Chondrocyte (in vitro differentiated cells): Measurements from ENCODE around the gene C1QTNF6. TPM values are rescaled to one million over a fixed set of nuclear protein-coding genes. Genes with fewer than 3 reads are reported as not detected.

Experiments
- DNase-seq: peaks from one replicate; pipeline ENCODE4 v3.0.0; 2021; ENCODE audit warnings: mixed read lengths, low spot score
- H3K27ac Mint-ChIP-seq: one replicate; pipeline ENCODE4 v1.8.0; 2021; ENCODE audit warnings: mild to moderate bottlenecking, moderate library complexity, mixed read lengths; ENCODE audit not compliant: unreplicated experiment
- H3K27me3 Mint-ChIP-seq: 2 replicates; pipeline ENCODE4 v1.8.0; 2021; ENCODE audit warnings: low read depth, mixed read lengths
- H3K36me3 Mint-ChIP-seq: 2 replicates; pipeline ENCODE4 v1.8.0; 2021; ENCODE audit warnings: low read depth, mixed read lengths
- H3K4me1 Mint-ChIP-seq: 2 replicates; pipeline ENCODE4 v1.8.0; 2021; ENCODE audit warnings: low read depth, mild to moderate bottlenecking, mixed read lengths
- H3K4me3 Mint-ChIP-seq: one replicate; pipeline ENCODE4 v1.8.0; 2021; ENCODE audit warnings: mild to moderate bottlenecking, moderate library complexity, mixed read lengths; ENCODE audit not compliant: unreplicated experiment
- H3K9me3 Mint-ChIP-seq: 2 replicates; pipeline ENCODE4 v1.8.0; 2021; ENCODE audit warnings: low read depth, mixed read lengths
- CTCF ChIP-seq: fragments of 200-600 bp; sonication (generic); IDR thresholded peaks from 2 replicates; pipeline ENCODE4 v1.5.0; 2021; ENCODE audit warnings: antibody characterized with exemption, mild to moderate bottlenecking, moderate library complexity
- total RNA-seq: library from RNA; stranded (reverse); gene quantifications from 3 replicates; pipeline ENCODE4 v1.2.1, GENCODE V29; 2021

The C1QTNF6 gene
- total RNA-seq, 1 donor from 2014 or later: 11.3 TPM

- Mint-ChIP-seq H3K36me3 (peaks cover 2% of the 10 kb centered on the region), H3K4me1 (peaks cover 29% of the 10 kb centered on the region), H3K27ac (no peak overlapping the region), H3K27me3 (no peaks in the 10 kb centered on the region), H3K9me3 (no peaks in the 10 kb centered on the region), H3K4me3 (no peak overlapping the region)
- peak; percentile 72 for DNase-seq
- TF ChIP-seq CTCF: no peak
These were observed 5.7 kb downstream of the C1QTNF6 start for GRCh38 chr22:37182101-37182948.

GRCh38 chr22:37181681-37182080 is 6.4 kb downstream of the C1QTNF6 start:
- Mint-ChIP-seq H3K36me3 (peaks cover 2% of the 10 kb centered on the region), H3K9me3 (no peaks in the 10 kb centered on the region), H3K4me1 (peaks cover 32% of the 10 kb centered on the region), H3K27me3 (no peaks in the 10 kb centered on the region), H3K27ac (no peak overlapping the region), H3K4me3 (no peak overlapping the region)
- no peak for DNase-seq
- TF ChIP-seq CTCF: no peak

- no peaks in the 10 kb centered on the region for H3K9me3 Mint-ChIP-seq
- DNase-seq: peak; percentile 87
- no peak overlapping the region for H3K27ac Mint-ChIP-seq
- H3K4me1 Mint-ChIP-seq: peaks cover 35% of the 10 kb centered on the region
- no peak for TF ChIP-seq CTCF
- no peak overlapping the region for H3K4me3 Mint-ChIP-seq
- no peaks in the 10 kb centered on the region for H3K27me3 Mint-ChIP-seq
- peaks cover 2% of the 10 kb centered on the region for H3K36me3 Mint-ChIP-seq
These were observed 7.4 kb downstream of the C1QTNF6 start for GRCh38 chr22:37180531-37181231.

GRCh38 chr22:37179622-37180420 is 8.2 kb downstream of the C1QTNF6 start:
- Mint-ChIP-seq H3K9me3 (no peaks in the 10 kb centered on the region), H3K4me1 (peaks cover 35% of the 10 kb centered on the region), H3K27ac (no peak overlapping the region), H3K36me3 (peaks cover 2% of the 10 kb centered on the region), H3K4me3 (no peak overlapping the region), H3K27me3 (peaks cover under 1% of the 10 kb centered on the region)
- TF ChIP-seq CTCF: no peak
- peak; percentile 79 for DNase-seq

- peaks cover 5% of the 10 kb centered on the region for H3K27me3 Mint-ChIP-seq
- no peak overlapping the region for H3K27ac Mint-ChIP-seq
- H3K36me3 Mint-ChIP-seq: peaks cover 2% of the 10 kb centered on the region
- peaks cover 35% of the 10 kb centered on the region for H3K4me1 Mint-ChIP-seq
- DNase-seq: no peak
- TF ChIP-seq CTCF: no peak
- no peaks in the 10 kb centered on the region for H3K9me3 Mint-ChIP-seq
- H3K4me3 Mint-ChIP-seq: no peak overlapping the region
These were observed 8.9 kb downstream of the C1QTNF6 start for GRCh38 chr22:37179126-37179470.
